OCI-LY3 (cell line): ENCODE results near the gene HSF4.

ENCODE experiments used
- H2AFZ ChIP-seq: fragments of 200-600, 300-600 bp; shearing (Covaris generic); 2 replicates; pipeline ENCODE4 v1.6.0; 2014; ENCODE audit warnings: antibody characterized with exemption, low read depth, low read length
- H3K27ac ChIP-seq: fragments of 200-600, 300-600 bp; sonication (generic); 2 replicates; pipeline ENCODE4 v1.5.1; 2014; ENCODE audit warnings: mild to moderate bottlenecking, low read length, moderate library complexity, mixed read lengths
- H3K27me3 ChIP-seq: fragments of 200-600, 300-600 bp; sonication (generic); 2 replicates; pipeline ENCODE4 v1.6.1; 2014; ENCODE audit warnings: low read depth, low read length, mixed read lengths
- H3K36me3 ChIP-seq: fragments of 200-600, 300-600 bp; sonication (generic); replicated peaks from 2 replicates; pipeline ENCODE3; 2014; ENCODE audit warnings: low read depth, low read length, mixed read lengths
- H3K4me1 ChIP-seq: fragments of 300-600, 200-600 bp; sonication (generic); 2 replicates; pipeline ENCODE4 v1.6.1; 2014; ENCODE audit warnings: low read length, mixed read lengths
- H3K4me2 ChIP-seq: fragments of 200-600, 300-600 bp; sonication (generic); 2 replicates; pipeline ENCODE4 v1.6.1; 2014; ENCODE audit warnings: low read length, mixed read lengths
- H3K4me3 ChIP-seq: fragments of 300-600, 200-600 bp; sonication (generic); 2 replicates; pipeline ENCODE4 v1.5.1; 2014; ENCODE audit warnings: antibody characterized with exemption, mild to moderate bottlenecking, low read length, moderate library complexity
- H3K79me2 ChIP-seq: fragments of 300-600, 200-600 bp; shearing (Covaris generic); 2 replicates; pipeline ENCODE4 v1.6.1; 2014; ENCODE audit warnings: mild to moderate bottlenecking, low read length, mixed read lengths
- H3K9ac ChIP-seq: fragments of 300-600, 200-600 bp; shearing (Covaris generic); 2 replicates; pipeline ENCODE4 v1.6.0; 2014; ENCODE audit warnings: mild to moderate bottlenecking, low read length, moderate library complexity
- H3K9me3 ChIP-seq: fragments of 200-600, 300-600 bp; shearing (Covaris generic); 2 replicates; pipeline ENCODE4 v1.6.1; 2014; ENCODE audit warnings: low read length, mixed read lengths; ENCODE audit not compliant: insufficient read depth
- H4K20me1 ChIP-seq: fragments of 200-600, 300-600 bp; sonication (generic); 2 replicates; pipeline ENCODE4 v1.6.1; 2016; ENCODE audit warnings: low read length, mixed read lengths; ENCODE audit not compliant: insufficient read depth
- EZH2phosphoT487 ChIP-seq: fragments of 200-600 bp; shearing (Covaris generic); IDR thresholded peaks from 2 replicates; pipeline ENCODE4 v1.6.1; 2018; ENCODE audit warnings: antibody characterized with exemption, mixed run types, low read depth
- TF ChIP-seq, protein P1 (sequence below): fragments of 200-600, 300-600 bp; sonication (generic); IDR thresholded peaks from 2 replicates; pipeline ENCODE4 v1.5.1; 2014; ENCODE audit warnings: antibody characterized with exemption, low read length, low read depth

Gene HSF4

DNA sequence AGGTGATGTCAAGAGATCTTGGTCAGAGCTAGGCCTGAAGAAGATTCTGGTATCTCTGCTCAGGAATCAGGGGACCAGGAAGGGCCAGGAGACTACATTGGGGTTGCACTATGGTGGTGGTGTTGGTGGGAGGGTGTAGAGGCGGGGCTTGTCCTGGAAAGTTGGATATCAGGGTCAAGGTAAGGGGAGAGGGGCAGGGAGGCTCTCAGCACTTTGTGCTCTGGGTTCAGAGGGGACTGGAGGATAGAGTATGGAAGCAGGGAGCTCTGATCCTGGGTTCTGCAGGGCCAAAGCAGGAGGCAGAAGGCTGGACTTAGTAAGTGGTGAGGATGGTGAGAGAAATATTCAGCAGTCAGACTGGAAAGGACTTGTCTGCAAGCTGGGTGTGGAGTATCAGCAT lies 8.8 kb downstream of the HSF4 start:
- Histone ChIP-seq H3K27ac (no peak overlapping the region), H3K9ac (peak overlapping the region; percentile 45; the same call in 1 of the 2 replicates), H3K79me2 (peaks cover 10% of the 10 kb centered on the region; the same call in 1 of the 2 replicates)

DNA sequence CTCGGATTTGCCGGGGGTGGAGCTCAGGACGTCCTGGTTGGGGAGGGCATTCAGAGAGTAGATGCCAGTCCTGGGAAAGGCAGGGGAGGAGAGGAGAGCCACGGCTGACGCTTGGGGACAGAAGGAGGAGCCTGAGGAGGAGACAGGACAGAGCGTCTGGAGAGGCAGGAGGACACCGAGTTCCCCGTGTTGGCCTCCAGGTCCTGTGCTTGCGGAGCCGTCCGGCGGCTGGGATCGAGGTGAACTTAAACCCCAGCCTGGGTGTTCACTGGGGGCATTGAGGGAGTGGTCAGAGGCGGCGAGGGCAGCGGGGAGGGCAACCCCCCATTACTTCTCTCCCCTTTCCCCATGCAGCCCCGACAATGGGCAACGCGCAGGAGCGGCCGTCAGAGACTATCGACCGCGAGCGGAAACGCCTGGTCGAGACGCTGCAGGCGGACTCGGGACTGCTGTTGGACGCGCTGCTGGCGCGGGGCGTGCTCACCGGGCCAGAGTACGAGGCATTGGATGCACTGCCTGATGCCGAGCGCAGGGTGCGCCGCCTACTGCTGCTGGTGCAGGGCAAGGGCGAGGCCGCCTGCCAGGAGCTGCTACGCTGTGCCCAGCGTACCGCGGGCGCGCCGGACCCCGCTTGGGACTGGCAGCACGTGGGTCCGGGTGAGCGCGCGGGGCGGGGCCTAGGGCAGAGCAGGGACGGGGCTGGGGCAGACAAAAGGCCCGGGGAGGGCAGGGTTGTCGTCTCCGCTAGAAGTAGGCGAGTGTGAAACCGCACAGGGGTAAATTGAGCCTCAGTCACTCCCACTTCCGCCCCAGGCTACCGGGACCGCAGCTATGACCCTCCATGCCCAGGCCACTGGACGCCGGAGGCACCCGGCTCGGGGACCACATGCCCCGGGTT lies 9.5 kb downstream of the HSF4 start:
- H3K27me3 ChIP-seq: no peaks in the 10 kb centered on the region
- peak overlapping the region; percentile 45 for H3K9ac ChIP-seq
- H2AFZ ChIP-seq: no peak overlapping the region
- no peak overlapping the region for H3K27ac ChIP-seq
- H3K4me2 ChIP-seq: peak overlapping the region; percentile 67
- H4K20me1 ChIP-seq: no peaks in the 10 kb centered on the region
- H3K79me2 ChIP-seq: peaks cover 10% of the 10 kb centered on the region; the same call in 1 of the 2 replicates
- peaks cover 17% of the 10 kb centered on the region for H3K36me3 ChIP-seq
- no peaks in the 10 kb centered on the region for H3K9me3 ChIP-seq
- peaks cover 44% of the 10 kb centered on the region for H3K4me1 ChIP-seq
- H3K4me3 ChIP-seq: peak overlapping the region; percentile 72
- TF ChIP-seq, protein P1, sequence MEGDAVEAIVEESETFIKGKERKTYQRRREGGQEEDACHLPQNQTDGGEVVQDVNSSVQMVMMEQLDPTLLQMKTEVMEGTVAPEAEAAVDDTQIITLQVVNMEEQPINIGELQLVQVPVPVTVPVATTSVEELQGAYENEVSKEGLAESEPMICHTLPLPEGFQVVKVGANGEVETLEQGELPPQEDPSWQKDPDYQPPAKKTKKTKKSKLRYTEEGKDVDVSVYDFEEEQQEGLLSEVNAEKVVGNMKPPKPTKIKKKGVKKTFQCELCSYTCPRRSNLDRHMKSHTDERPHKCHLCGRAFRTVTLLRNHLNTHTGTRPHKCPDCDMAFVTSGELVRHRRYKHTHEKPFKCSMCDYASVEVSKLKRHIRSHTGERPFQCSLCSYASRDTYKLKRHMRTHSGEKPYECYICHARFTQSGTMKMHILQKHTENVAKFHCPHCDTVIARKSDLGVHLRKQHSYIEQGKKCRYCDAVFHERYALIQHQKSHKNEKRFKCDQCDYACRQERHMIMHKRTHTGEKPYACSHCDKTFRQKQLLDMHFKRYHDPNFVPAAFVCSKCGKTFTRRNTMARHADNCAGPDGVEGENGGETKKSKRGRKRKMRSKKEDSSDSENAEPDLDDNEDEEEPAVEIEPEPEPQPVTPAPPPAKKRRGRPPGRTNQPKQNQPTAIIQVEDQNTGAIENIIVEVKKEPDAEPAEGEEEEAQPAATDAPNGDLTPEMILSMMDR: 0 out of 2 replicates have a peak, but pooled peaks have one; percentile 6
- TF ChIP-seq EZH2phosphoT487: no peak

More for the DNA sequence above, 8.8 kb downstream of the HSF4 start:
- H3K4me3 ChIP-seq: peak overlapping the region; percentile 72
- H3K4me2 ChIP-seq: peak overlapping the region; percentile 67
- TF ChIP-seq, protein P1: no peak
- TF ChIP-seq EZH2phosphoT487: no peak
- no peaks in the 10 kb centered on the region for H3K27me3 ChIP-seq
- peaks cover 52% of the 10 kb centered on the region for H3K4me1 ChIP-seq
- H3K9me3 ChIP-seq: no peaks in the 10 kb centered on the region
- H4K20me1 ChIP-seq: no peaks in the 10 kb centered on the region
- peaks cover 17% of the 10 kb centered on the region for H3K36me3 ChIP-seq
- no peak overlapping the region for H2AFZ ChIP-seq

DNA sequence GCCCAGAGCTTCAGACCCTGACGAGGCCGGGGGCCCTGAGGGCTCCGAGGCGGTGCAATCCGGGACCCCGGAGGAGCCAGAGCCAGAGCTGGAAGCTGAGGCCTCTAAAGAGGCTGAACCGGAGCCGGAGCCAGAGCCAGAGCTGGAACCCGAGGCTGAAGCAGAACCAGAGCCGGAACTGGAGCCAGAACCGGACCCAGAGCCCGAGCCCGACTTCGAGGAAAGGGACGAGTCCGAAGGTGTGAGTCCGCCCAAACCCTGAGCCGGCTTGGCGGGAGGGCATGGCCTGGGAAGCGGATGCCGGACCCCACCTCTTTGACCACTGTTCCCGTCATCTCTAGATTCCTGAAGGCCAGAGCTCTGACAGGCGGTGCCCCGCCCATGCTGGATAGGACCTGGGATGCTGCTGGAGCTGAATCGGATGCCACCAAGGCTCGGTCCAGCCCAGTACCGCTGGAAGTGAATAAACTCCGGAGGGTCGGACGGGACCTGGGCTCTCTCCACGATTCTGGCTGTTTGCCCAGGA lies 10.2 kb downstream of the HSF4 start:
- Histone ChIP-seq H3K9ac (peak overlapping the region; percentile 45; the same call in 1 of the 2 replicates), H3K4me3 (peak overlapping the region; percentile 72), H4K20me1 (no peaks in the 10 kb centered on the region; the same call in 1 of the 2 replicates), H3K4me1 (peaks cover 37% of the 10 kb centered on the region), H3K27me3 (no peaks in the 10 kb centered on the region), H3K4me2 (peak overlapping the region; percentile 67), H3K79me2 (peaks cover 10% of the 10 kb centered on the region; the same call in 1 of the 2 replicates), H3K27ac (no peak overlapping the region), H3K9me3 (no peaks in the 10 kb centered on the region), H2AFZ (no peak overlapping the region), H3K36me3 (peaks cover 21% of the 10 kb centered on the region)
- TF ChIP-seq EZH2phosphoT487: no peak
- TF ChIP-seq, protein P1: no peak

DNA sequence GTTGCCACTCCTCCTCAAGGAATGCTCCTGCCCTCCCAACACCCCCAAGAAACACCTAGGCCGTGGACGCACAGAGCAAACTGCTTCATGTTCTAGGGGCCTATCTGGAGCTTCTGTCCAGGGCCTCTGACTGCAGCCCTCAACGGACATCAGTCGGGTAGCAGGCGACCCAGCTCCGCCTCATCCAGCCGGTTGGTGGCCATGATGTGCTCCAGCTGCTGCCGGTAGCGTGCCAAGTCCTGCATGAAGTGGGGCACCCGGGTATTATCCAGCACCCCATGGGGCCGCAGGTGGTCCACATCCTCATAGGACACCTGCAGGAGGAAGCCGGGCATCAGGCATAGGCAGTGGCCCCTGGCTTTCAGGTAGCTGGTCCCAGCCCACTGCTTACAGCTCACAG lies 12.1 kb downstream of the HSF4 start:
- TF ChIP-seq EZH2phosphoT487: no peak
- TF ChIP-seq, protein P1: no peak
- H3K79me2 ChIP-seq: peaks cover 3% of the 10 kb centered on the region; the same call in 1 of the 2 replicates
- H3K4me1 ChIP-seq: peaks cover 24% of the 10 kb centered on the region
- H4K20me1 ChIP-seq: no peaks in the 10 kb centered on the region; the same call in 1 of the 2 replicates
- no peaks in the 10 kb centered on the region for H3K9me3 ChIP-seq
- no peak overlapping the region for H2AFZ ChIP-seq
- H3K9ac ChIP-seq: no peak overlapping the region
- H3K4me2 ChIP-seq: no peak overlapping the region
- peaks cover 17% of the 10 kb centered on the region for H3K36me3 ChIP-seq
- H3K27me3 ChIP-seq: no peaks in the 10 kb centered on the region
- H3K27ac ChIP-seq: no peak overlapping the region
- H3K4me3 ChIP-seq: no peak overlapping the region
